HepG2 (cell line): Measurements from ENCODE around the gene RHBDD3. TPM values are rescaled to one million over a fixed set of nuclear protein-coding genes. Genes with fewer than 3 reads are reported as not detected.

Source experiments
- AHDC1 ChIP-seq: sonication (generic); formaldehyde crosslinking; IDR thresholded peaks from 2 replicates; pipeline ENCODE4 v1.5.1; 2020; ENCODE audit warnings: mild to moderate bottlenecking, missing genetic modification reagents, borderline replicate concordance
- ARID3A ChIP-seq: IDR thresholded peaks from 2 replicates; pipeline ENCODE4 v1.6.1; 2012; ENCODE audit warnings: low read depth, low read length, improper control_type of control experiment
- DDIT3 ChIP-seq: sonication (generic); formaldehyde crosslinking; IDR thresholded peaks from 2 replicates; pipeline ENCODE4 v1.4.0; 2020; ENCODE audit warnings: mild to moderate bottlenecking, missing genetic modification reagents
- HOXA7 ChIP-seq: sonication (generic); formaldehyde crosslinking; IDR thresholded peaks from 2 replicates; pipeline ENCODE4 v1.8.1; 2022; ENCODE audit warnings: mild to moderate bottlenecking, missing genetic modification reagents, moderate library complexity
- RARA ChIP-seq: IDR thresholded peaks from 2 replicates; pipeline ENCODE4 v1.6.1; 2016; ENCODE audit warnings: missing genetic modification reagents, missing compliant biosample characterization
- THYN1 ChIP-seq: sonication (generic); formaldehyde crosslinking; IDR thresholded peaks from 2 replicates; pipeline ENCODE4 v1.8.1; 2023; ENCODE audit warnings: low read depth, mild to moderate bottlenecking, moderate library complexity, missing genetic modification reagents, borderline replicate concordance
- TSC22D2 ChIP-seq: sonication (generic); formaldehyde crosslinking; IDR thresholded peaks from 2 replicates; pipeline ENCODE4 v1.5.1; 2020; ENCODE audit warnings: missing genetic modification reagents, mild to moderate bottlenecking, borderline replicate concordance
- ZNF142 ChIP-seq: sonication (generic); formaldehyde crosslinking; IDR thresholded peaks from 2 replicates; pipeline ENCODE4 v1.4.0; 2020; ENCODE audit warnings: missing genetic modification reagents
- ZNF652 ChIP-seq: IDR thresholded peaks from 2 replicates; pipeline ENCODE4 v1.6.1; 2016; ENCODE audit warnings: low read depth, borderline replicate concordance
- ZNF800 ChIP-seq: sonication (generic); formaldehyde crosslinking; IDR thresholded peaks from 2 replicates; pipeline ENCODE4 v1.4.0; 2020; ENCODE audit warnings: missing genetic modification reagents
- ZNF878 ChIP-seq: sonication (generic); formaldehyde crosslinking; IDR thresholded peaks from 2 replicates; pipeline ENCODE4 v1.8.1; 2023; ENCODE audit warnings: mild to moderate bottlenecking, missing genetic modification reagents, moderate library complexity
- ZSCAN29 ChIP-seq: sonication (generic); formaldehyde crosslinking; conservative IDR thresholded peaks from 2 replicates; pipeline ENCODE4 v1.4.0; 2020; ENCODE audit warnings: mild to moderate bottlenecking, missing genetic modification reagents
- polyA plus RNA-seq, 8 experiments: library from polyadenylated mRNA; depleted of rRNA in 3 of 8; stranded (reverse) in 7 of 8; unstranded in 1 of 8; fragments of >200 nt; fragmentation: Illumina TruSeq in 4 of 8; extraction: Trizol in 4 of 8; gene quantifications; 2 replicates each; pipeline versions ENCODE4 v1.2.1 to v1.2.3, GENCODE V29; 2011 to 2016; ENCODE audit warnings: low read depth in 4 of 8, missing spikeins in 1 of 8, mixed read lengths in 1 of 8; ENCODE audit not compliant: insufficient read depth in 1 of 8
- total RNA-seq, 5 experiments: library from RNA; depleted of rRNA; stranded (reverse); fragments of >200 nt; fragmentation: Illumina TruSeq; extraction: Trizol; gene quantifications; 2 replicates each; pipeline ENCODE4 v1.2.3, GENCODE V29; 2016; ENCODE audit warnings: low read depth in 1 of 5

RHBDD3 gene
- total and polyA plus RNA-seq, 2 of the 13 experiments (the other 11 are each of a cell fraction or from before 2014, with no cell fraction given): 12.1 to 26.7 TPM

GRCh38 chr22:29245626-29246385 lies 22.0 kb downstream of the RHBDD3 start (continued):
- TF ChIP-seq ZNF142 (CRISPR knock-in tag) (0 out of 2 replicates have a peak, but pooled peaks have one; percentile 40), TSC22D2 (CRISPR knock-in tag) (peak; percentile 41; the same call in 1 of the 2 replicates), DDIT3 (CRISPR knock-in tag) (no peak), ARID3A (0 out of 2 replicates have a peak, but pooled peaks have one; percentile 25), AHDC1 (no peak), HOXA7 (CRISPR knock-in tag) (no peak), ZNF878 (no peak), RARA (CRISPR knock-in tag) (no peak), ZNF800 (no peak), ZNF652 (CRISPR knock-in tag) (no peak), THYN1 (CRISPR knock-in tag) (no peak), ZSCAN29 (CRISPR knock-in tag) (no peak)
